ENCODE data around the gene MAP2K3.

DNA sequence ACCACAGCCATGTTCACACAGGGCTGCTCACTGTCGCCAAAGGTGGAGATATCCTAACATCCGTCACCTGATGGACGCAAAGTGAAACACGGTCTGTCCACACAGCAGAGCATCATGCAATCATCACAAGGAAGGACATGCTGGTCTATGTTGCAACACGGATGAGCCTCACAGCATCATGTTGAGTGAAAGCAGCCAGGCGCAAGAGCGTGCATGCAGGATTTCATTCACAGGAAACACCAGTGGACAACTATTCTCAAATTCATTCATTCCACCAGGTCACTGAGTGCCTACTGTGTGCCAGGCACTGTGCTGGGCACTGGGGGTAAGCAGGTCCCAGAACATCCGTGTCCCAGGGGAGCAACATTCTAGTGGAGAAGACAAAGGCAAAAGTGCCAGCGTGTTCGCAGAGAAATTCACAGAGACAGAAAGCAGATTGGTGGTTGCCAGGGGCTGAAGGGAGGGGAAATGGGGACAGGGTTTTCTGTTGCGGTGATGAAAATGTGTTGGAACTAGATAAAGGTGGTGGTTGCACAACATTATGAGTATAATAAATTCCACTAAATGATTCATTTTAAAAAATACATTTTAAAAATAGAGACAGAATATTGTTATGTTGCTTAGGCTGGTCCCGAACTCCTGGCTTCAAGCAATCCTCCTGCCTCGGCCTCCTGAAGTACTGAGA is 69.0 kb downstream of the MAP2K3 start:
- no peak for TF ChIP-seq TAF1 (IDR thresholded peaks at IDR 0.05; ENCODE audit: borderline replicate concordance, insufficient read depth, low read length)
- TF ChIP-seq REST (IDR thresholded peaks at IDR 0.05; ENCODE audit: insufficient read depth in 1 of 2, low read depth in 2 of 2, low read length in 2 of 2) = no peak
